Testis (tissue), 3 donors: ENCODE data around the gene MRPS35. TPM values are rescaled to one million over a fixed set of nuclear protein-coding genes. Genes with fewer than 3 reads are reported as not detected.
A peak's percentile ranks its signal among the peaks of the same experiment; 100 is the strongest.

Experiments
- DNase-seq: peaks from one replicate; pipeline ENCODE4 v3.0.0-alpha.2; 2019
- H3K27ac ChIP-seq, 2 donors: fragments of 200-600 bp; sonication (generic); one replicate each; pipeline ENCODE4 v1.5.1; 2019
- H3K27me3 ChIP-seq: fragments of 200-600 bp; sonication (generic); one replicate; pipeline ENCODE4 v1.5.1; 2019
- H3K36me3 ChIP-seq: fragments of 200-600 bp; sonication (generic); one replicate; pipeline ENCODE4 v1.5.1; 2017; ENCODE audit warnings: low read depth; ENCODE audit errors: missing control alignments
- H3K4me1 ChIP-seq: fragments of 200-600 bp; sonication (generic); one replicate; pipeline ENCODE4 v1.5.1; 2019
- H3K4me3 ChIP-seq, 2 donors: fragments of 200-600 bp; sonication (generic); one replicate each; pipeline ENCODE4 v1.5.1; 2017 to 2019
- H3K9me3 ChIP-seq: fragments of 200-600 bp; sonication (generic); one replicate; pipeline ENCODE4 v1.5.1; 2017
- POLR2A ChIP-seq: fragments of 450-650 bp; IDR thresholded peaks from one replicate; pipeline ENCODE4 v1.6.1; 2017; ENCODE audit warnings: antibody characterized with exemption, mild to moderate bottlenecking, moderate library complexity
- WGBS, 2 donors: methylation state at CpG; one replicate each; pipeline ENCODE4 v1.1.5; 2018; 5-methylcytosine and 5-hydroxymethylcytosine counted together
- intact Hi-C: fragments of 100-400 bp; cut with DNase I; formaldehyde crosslinking; loops from one replicate; pipeline ENCODE4 v1.15.1; 2023; ENCODE audit warnings: low total_unique reads
- polyA plus RNA-seq: library from polyadenylated mRNA; stranded (reverse); fragments of 350-450 nt; fragmentation: Illumina TruSeq; extraction: RNeasy Lipid Tissue Mini Kit (QIAGEN cat#74804); gene quantifications from one replicate; pipeline ENCODE4 v1.2.3, GENCODE V29; 2014; ENCODE audit warnings: low read depth, low replicate concordance; ENCODE audit not compliant: insufficient read depth
- small RNA-seq, 2 donors: library from RNA; depleted of rRNA; stranded (forward); fragments of <200 nt; gene quantifications; one replicate each; pipeline ENCODE3, GENCODE V24; 2016
- total RNA-seq, 2 donors: library from RNA; depleted of rRNA; stranded (reverse); fragments of >200 nt; gene quantifications; one replicate each; pipeline ENCODE4 v1.2.3, GENCODE V29; 2016
- TF ChIP-seq, protein P1 (sequence below), 3 experiments: fragments of 450-650 bp in 2 of 3; fragments of 200-600 bp in 1 of 3; sonication (generic) in 1 of 3; IDR thresholded peaks; one replicate each; pipeline ENCODE4 v1.5.1; 2016 to 2019; ENCODE audit warnings: antibody characterized with exemption in 3 of 3, mild to moderate bottlenecking in 2 of 3, moderate library complexity in 1 of 3

MRPS35 gene
- total and polyA plus RNA-seq, 3 donors from 2014 or later: 35.1 to 42.9 (median 35.7) TPM

DNA sequence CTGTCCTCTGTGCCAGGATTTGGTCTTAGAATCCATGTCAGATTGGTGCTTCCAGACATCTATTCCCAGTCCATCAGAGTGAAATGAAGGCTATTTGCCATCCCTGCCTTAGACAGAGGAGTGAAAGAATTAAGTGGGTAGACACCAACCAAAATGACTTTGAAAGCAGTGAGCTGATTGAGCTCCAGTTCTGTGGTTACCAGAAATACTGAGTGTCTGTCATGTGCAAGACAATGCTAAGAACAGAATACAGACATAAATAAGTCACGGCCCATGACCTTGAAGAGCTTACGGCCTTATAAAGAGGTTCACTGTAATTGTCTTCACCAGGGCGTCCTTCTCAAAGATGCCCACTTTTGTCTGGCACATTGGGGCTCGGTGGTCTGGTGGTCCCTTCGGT, 91.0 kb downstream of the MRPS35 start:
- Histone ChIP-seq H3K4me3 (no peak overlapping the region), H3K27ac (no peak overlapping the region), H3K27me3 (no peaks in the 10 kb centered on the region), H3K36me3 (no peaks in the 10 kb centered on the region), H3K9me3 (no peaks in the 10 kb centered on the region), H3K4me1 (peaks cover 16% of the 10 kb centered on the region)
- TF ChIP-seq POLR2A: no peak
- TF ChIP-seq, protein P1, sequence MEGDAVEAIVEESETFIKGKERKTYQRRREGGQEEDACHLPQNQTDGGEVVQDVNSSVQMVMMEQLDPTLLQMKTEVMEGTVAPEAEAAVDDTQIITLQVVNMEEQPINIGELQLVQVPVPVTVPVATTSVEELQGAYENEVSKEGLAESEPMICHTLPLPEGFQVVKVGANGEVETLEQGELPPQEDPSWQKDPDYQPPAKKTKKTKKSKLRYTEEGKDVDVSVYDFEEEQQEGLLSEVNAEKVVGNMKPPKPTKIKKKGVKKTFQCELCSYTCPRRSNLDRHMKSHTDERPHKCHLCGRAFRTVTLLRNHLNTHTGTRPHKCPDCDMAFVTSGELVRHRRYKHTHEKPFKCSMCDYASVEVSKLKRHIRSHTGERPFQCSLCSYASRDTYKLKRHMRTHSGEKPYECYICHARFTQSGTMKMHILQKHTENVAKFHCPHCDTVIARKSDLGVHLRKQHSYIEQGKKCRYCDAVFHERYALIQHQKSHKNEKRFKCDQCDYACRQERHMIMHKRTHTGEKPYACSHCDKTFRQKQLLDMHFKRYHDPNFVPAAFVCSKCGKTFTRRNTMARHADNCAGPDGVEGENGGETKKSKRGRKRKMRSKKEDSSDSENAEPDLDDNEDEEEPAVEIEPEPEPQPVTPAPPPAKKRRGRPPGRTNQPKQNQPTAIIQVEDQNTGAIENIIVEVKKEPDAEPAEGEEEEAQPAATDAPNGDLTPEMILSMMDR (IDR thresholded peaks at IDR 0.05): no peak
- WGBS, 2 donors: 73 to 80% methylated on average over 5 of the region's 5 CpGs
- DNase-seq: no peak
- intact Hi-C loops: no loop called here

DNA sequence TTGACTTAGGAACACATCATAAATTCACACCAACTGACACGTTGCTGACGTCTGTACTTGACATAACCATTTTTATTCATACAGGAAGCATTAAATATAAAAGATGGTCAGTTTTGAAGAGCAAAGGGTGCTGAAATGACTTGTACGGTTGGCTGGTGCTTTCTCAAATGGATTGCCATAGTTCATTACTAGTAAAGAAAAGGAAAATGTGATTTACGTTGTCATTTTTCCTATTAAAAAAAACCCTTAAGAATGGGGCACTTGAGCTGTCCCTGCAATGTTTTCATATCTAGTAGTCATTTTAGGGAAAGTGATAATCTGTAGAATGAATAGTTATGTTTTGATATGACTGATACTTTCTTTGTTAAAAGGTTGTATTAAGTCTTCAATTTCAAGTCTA, 91.9 kb downstream of the MRPS35 start:
- DNase-seq: no peak
- Histone ChIP-seq H3K4me1 (peaks cover 8% of the 10 kb centered on the region), H3K27ac (no peak overlapping the region), H3K9me3 (no peaks in the 10 kb centered on the region), H3K27me3 (no peaks in the 10 kb centered on the region), H3K36me3 (no peaks in the 10 kb centered on the region), H3K4me3 (no peak overlapping the region)
- 77 to 83% methylated on average over 4 of the region's 4 CpGs for WGBS, 2 donors
- intact Hi-C loops: no loop called here
- TF ChIP-seq, protein P1 (IDR thresholded peaks at IDR 0.05): no peak
- no peak for TF ChIP-seq POLR2A

GRCh38 chr12:27802936-27803335, 92.3 kb downstream of the MRPS35 start:
- DNase-seq: peak; percentile 71
- peaks cover 8% of the 10 kb centered on the region for H3K4me1 ChIP-seq
- no peaks in the 10 kb centered on the region for H3K36me3 ChIP-seq
- intact Hi-C loops: no loop called here
- no peak overlapping the region for H3K4me3 ChIP-seq
- peak overlapping the region in 1 of 2 donors; percentile 41 for H3K27ac ChIP-seq
- H3K9me3 ChIP-seq: no peaks in the 10 kb centered on the region
- no peaks in the 10 kb centered on the region for H3K27me3 ChIP-seq
- TF ChIP-seq, protein P1 (IDR thresholded peaks at IDR 0.05): no peak
- TF ChIP-seq POLR2A: no peak
- WGBS, 2 donors: 54 to 67% methylated on average over 2 of the region's 2 CpGs

GRCh38 chr12:27805238-27805637, 94.6 kb downstream of the MRPS35 start:
- Histone ChIP-seq H3K4me1 (peaks cover 15% of the 10 kb centered on the region), H3K27me3 (no peaks in the 10 kb centered on the region), H3K36me3 (no peaks in the 10 kb centered on the region), H3K4me3 (no peak overlapping the region), H3K27ac (no peak overlapping the region), H3K9me3 (no peaks in the 10 kb centered on the region)
- 0 to 62% methylated on average over 1 of the region's 1 CpG for WGBS, 2 donors
- intact Hi-C loops: no loop called here
- TF ChIP-seq, protein P1 (IDR thresholded peaks at IDR 0.05): no peak
- no peak for TF ChIP-seq POLR2A
- no peak for DNase-seq

Small RNAs within 50 kb of the gene (small RNA-seq; reads per million reads assigned to genes)
- gene RF00019: 0 reads per million in 2 donors

Other genes starting within 250 kb of the MRPS35 start
- 10 to 100 TPM; 75.3 to 87.8 TPM for gene PPFIBP1, start 186.6 kb upstream of the MRPS35 start, total RNA-seq
- gene PPFIBP1, start 186.6 kb upstream of the MRPS35 start, polyA plus RNA-seq: 33.4 TPM
- gene REP15, start 14.4 kb upstream of the MRPS35 start, total RNA-seq: 1 to 10 TPM; 1.0 to 1.1 TPM
- gene REP15, start 14.4 kb upstream of the MRPS35 start, polyA plus RNA-seq: 0.73 TPM
- 10 to 100 TPM; 65.1 to 87.8 TPM for gene KLHL42, start 69.4 kb downstream of the MRPS35 start, total RNA-seq
- gene KLHL42, start 69.4 kb downstream of the MRPS35 start, polyA plus RNA-seq: 23.7 TPM
- 1 to 10 TPM; 3.4 TPM for gene MANSC4, start 69.4 kb downstream of the MRPS35 start, total RNA-seq
- 1.1 TPM for gene MANSC4, start 69.4 kb downstream of the MRPS35 start, polyA plus RNA-seq